Neuronal stem cell (in vitro differentiated cells): ENCODE data around the gene SELENOS.

Source experiments
- DNase-seq: peaks from one replicate; pipeline ENCODE4 v3.0.0-alpha.2; 2013; ENCODE audit warnings: low spot score
- H2AFZ ChIP-seq: one replicate; pipeline ENCODE4 v1.6.1; 2013; ENCODE audit warnings: mild to moderate bottlenecking, low read length, inconsistent platforms
- H2AK5ac ChIP-seq: 2 replicates; pipeline ENCODE4 v1.6.1; 2013; ENCODE audit warnings: low read depth, mild to moderate bottlenecking, inconsistent platforms, low read length, moderate library complexity, mixed read lengths
- H2BK120ac ChIP-seq: 2 replicates; pipeline ENCODE4 v1.6.1; 2013; ENCODE audit warnings: low read depth, mild to moderate bottlenecking, inconsistent platforms, low read length, moderate library complexity, mixed read lengths
- H2BK12ac ChIP-seq: one replicate; pipeline ENCODE4 v1.6.1; 2013; ENCODE audit warnings: low read length, inconsistent platforms
- H2BK15ac ChIP-seq: 2 replicates; pipeline ENCODE4 v1.6.1; 2013; ENCODE audit warnings: mild to moderate bottlenecking, low read length, inconsistent platforms, mixed read lengths
- H2BK5ac ChIP-seq: one replicate; pipeline ENCODE4 v1.6.1; 2013; ENCODE audit warnings: inconsistent platforms, mild to moderate bottlenecking, low read length, moderate library complexity
- H3K14ac ChIP-seq: one replicate; pipeline ENCODE4 v1.6.1; 2013; ENCODE audit warnings: low read length, inconsistent platforms
- H3K18ac ChIP-seq: 2 replicates; pipeline ENCODE4 v1.6.1; 2013; ENCODE audit warnings: low read length, inconsistent platforms
- H3K23ac ChIP-seq: 2 replicates; pipeline ENCODE4 v1.6.1; 2013; ENCODE audit warnings: low read depth, mild to moderate bottlenecking, mixed read lengths, low read length, inconsistent platforms; ENCODE audit not compliant: poor library complexity
- H3K27ac ChIP-seq: replicated peaks from 3 replicates; pipeline ENCODE4 v1.5.1; 2013; ENCODE audit warnings: low read length, inconsistent platforms
- H3K27me3 ChIP-seq, 3 experiments: 2 replicates each; pipeline ENCODE4 v1.6.1; 2013; ENCODE audit warnings: low read length in 3 of 3, mild to moderate bottlenecking in 2 of 3, inconsistent platforms in 1 of 3, low read depth in 1 of 3, mixed read lengths in 1 of 3, moderate library complexity in 1 of 3; ENCODE audit not compliant: control insufficient read depth in 3 of 3, insufficient read depth in 3 of 3
- H3K36me3 ChIP-seq, 2 donors: replicated peaks in 1 of 2; 2 replicates each; pipeline ENCODE4 v1.6.1; 2013; ENCODE audit warnings: low read length in 2 of 2; ENCODE audit not compliant: control insufficient read depth in 2 of 2, insufficient read depth in 2 of 2
- H3K4ac ChIP-seq: 2 replicates; pipeline ENCODE4 v1.6.1; 2013; ENCODE audit warnings: inconsistent platforms, mild to moderate bottlenecking, low read length, moderate library complexity
- H3K4me1 ChIP-seq, 2 donors: 1 replicate in 1 of 2; 2 replicates in 1 of 2; pipeline ENCODE4 v1.6.1; 2013; ENCODE audit warnings: low read length in 2 of 2, low read depth in 1 of 2; ENCODE audit not compliant: control insufficient read depth in 2 of 2, insufficient read depth in 1 of 2
- H3K4me2 ChIP-seq: one replicate; pipeline ENCODE4 v1.6.1; 2013; ENCODE audit warnings: mild to moderate bottlenecking, low read length, inconsistent platforms; ENCODE audit not compliant: insufficient read depth, poor library complexity, severe bottlenecking
- H3K4me3 ChIP-seq, 2 donors: 2 replicates each; pipeline ENCODE4 v1.5.1; 2013; ENCODE audit warnings: low read length in 2 of 2, mild to moderate bottlenecking in 2 of 2, inconsistent platforms in 1 of 2, moderate library complexity in 1 of 2
- H3K79me1 ChIP-seq: one replicate; pipeline ENCODE4 v1.6.1; 2013; ENCODE audit warnings: low read depth, mild to moderate bottlenecking, inconsistent platforms, low read length, moderate library complexity
- H3K9ac ChIP-seq: one replicate; pipeline ENCODE4 v1.6.1; 2013; ENCODE audit warnings: mild to moderate bottlenecking, low read depth, low read length, inconsistent platforms; ENCODE audit not compliant: poor library complexity
- H3K9me3 ChIP-seq, 2 donors: replicated peaks in 1 of 2; 2 replicates each; pipeline versions ENCODE3 to v1.6.1; 2013; ENCODE audit warnings: low read length in 2 of 2, mild to moderate bottlenecking in 2 of 2, inconsistent platforms in 1 of 2, low read depth in 1 of 2, mixed read lengths in 1 of 2, moderate library complexity in 1 of 2; ENCODE audit not compliant: control insufficient read depth in 2 of 2, insufficient read depth in 1 of 2
- H4K8ac ChIP-seq: one replicate; pipeline ENCODE4 v1.6.1; 2013; ENCODE audit warnings: low read depth, mild to moderate bottlenecking, inconsistent platforms, low read length, moderate library complexity
- H4K91ac ChIP-seq: one replicate; pipeline ENCODE4 v1.6.1; 2013; ENCODE audit warnings: low read length, low read depth, mild to moderate bottlenecking, inconsistent platforms; ENCODE audit not compliant: poor library complexity
- WGBS, 2 donors: extraction: QIAGEN DNeasy Blood & Tissue Kit; methylation state at CpG; one replicate each; pipeline ENCODE4 v1.1.7; 2013; ENCODE audit warnings: missing lambda C conversion rate in 2 of 2, mixed read lengths in 1 of 2; ENCODE audit not compliant: insufficient read length in 2 of 2, insufficient replicate concordance in 1 of 2; ENCODE audit errors: extremely low coverage in 2 of 2; 5-methylcytosine and 5-hydroxymethylcytosine counted together

SELENOS gene

GRCh38 chr15:101248274-101248673, 29.0 kb downstream of the SELENOS start:
- Histone ChIP-seq H3K9me3 (no peaks in the 10 kb centered on the region), H4K91ac (no peak overlapping the region), H3K4me3 (no peak overlapping the region), H2BK12ac (no peak overlapping the region), H3K4me2 (no peak overlapping the region), H3K4me1 (peaks cover 3 to 11% of the 10 kb centered on the region in 2 donors), H3K36me3 (peaks cover 2 to 54% of the 10 kb centered on the region in 2 donors), H3K18ac (no peak overlapping the region), H3K14ac (no peak overlapping the region), H3K23ac (no peak overlapping the region), H2AFZ (no peak overlapping the region), H4K8ac (no peak overlapping the region), H2BK120ac (no peak overlapping the region), H3K79me1 (peaks cover 14% of the 10 kb centered on the region), H3K4ac (no peak overlapping the region), H3K27me3 (peaks cover 0 to 5% (median 0%) of the 10 kb centered on the region in 3 experiments), H2AK5ac (no peak overlapping the region), H2BK15ac (no peak overlapping the region), H2BK5ac (no peak overlapping the region), H3K9ac (no peak overlapping the region), H3K27ac (no peak overlapping the region)
- no CpG with 5 or more reads among the region's 3 CpGs for WGBS, 2 donors
- no peak for DNase-seq

GRCh38 chr15:101246824-101247745, 30.2 kb downstream of the SELENOS start:
- Histone ChIP-seq H3K27ac (no peak overlapping the region), H3K36me3 (peaks cover 5 to 61% of the 10 kb centered on the region in 2 donors), H2BK12ac (no peak overlapping the region), H4K91ac (no peak overlapping the region), H2AK5ac (no peak overlapping the region), H2BK120ac (no peak overlapping the region), H4K8ac (no peak overlapping the region), H3K4me2 (no peak overlapping the region), H3K27me3 (peaks cover 0 to 5% (median 0%) of the 10 kb centered on the region in 3 experiments), H3K4me1 (peaks cover 3 to 16% of the 10 kb centered on the region in 2 donors), H3K14ac (no peak overlapping the region), H3K18ac (no peak overlapping the region), H3K4me3 (no peak overlapping the region), H2AFZ (no peak overlapping the region), H3K79me1 (peaks cover 18% of the 10 kb centered on the region), H3K23ac (no peak overlapping the region), H3K4ac (no peak overlapping the region), H2BK15ac (no peak overlapping the region), H2BK5ac (no peak overlapping the region), H3K9me3 (no peaks in the 10 kb centered on the region), H3K9ac (no peak overlapping the region)
- DNase-seq: no peak
- WGBS, 2 donors: no CpG with 5 or more reads among the region's 10 CpGs

GRCh38 chr15:101246391-101246790, 30.9 kb downstream of the SELENOS start:
- Histone ChIP-seq H2AK5ac (no peak overlapping the region), H4K91ac (no peak overlapping the region), H3K4ac (no peak overlapping the region), H3K4me2 (no peak overlapping the region), H2BK12ac (no peak overlapping the region), H3K9me3 (no peaks in the 10 kb centered on the region), H3K4me1 (peaks cover 3 to 16% of the 10 kb centered on the region in 2 donors), H3K79me1 (peaks cover 18% of the 10 kb centered on the region), H3K36me3 (peaks cover 5 to 68% of the 10 kb centered on the region in 2 donors), H3K23ac (no peak overlapping the region), H3K27ac (no peak overlapping the region), H4K8ac (no peak overlapping the region), H2BK5ac (no peak overlapping the region), H3K18ac (no peak overlapping the region), H3K14ac (no peak overlapping the region), H2BK15ac (no peak overlapping the region), H2BK120ac (no peak overlapping the region), H3K27me3 (peaks cover 0 to 5% (median 0%) of the 10 kb centered on the region in 3 experiments), H2AFZ (no peak overlapping the region), H3K4me3 (no peak overlapping the region), H3K9ac (no peak overlapping the region)
- no peak for DNase-seq
- no CpG with 5 or more reads among the region's 6 CpGs for WGBS, 2 donors

- H2BK5ac ChIP-seq: no peak overlapping the region
- H3K9me3 ChIP-seq: no peaks in the 10 kb centered on the region
- no peak overlapping the region for H3K4me2 ChIP-seq
- no peak overlapping the region for H3K9ac ChIP-seq
- no peak overlapping the region for H2AFZ ChIP-seq
- H2BK120ac ChIP-seq: no peak overlapping the region
- H3K18ac ChIP-seq: no peak overlapping the region
- peaks cover 3 to 11% of the 10 kb centered on the region in 2 donors for H3K4me1 ChIP-seq
- peaks cover 0 to 5% (median 0%) of the 10 kb centered on the region in 3 experiments for H3K27me3 ChIP-seq
- H4K8ac ChIP-seq: no peak overlapping the region
- H3K14ac ChIP-seq: no peak overlapping the region
- peaks cover 15% of the 10 kb centered on the region for H3K79me1 ChIP-seq
- H3K23ac ChIP-seq: no peak overlapping the region
- H4K91ac ChIP-seq: no peak overlapping the region
- H3K27ac ChIP-seq: no peak overlapping the region
- no peak overlapping the region for H2BK15ac ChIP-seq
- peaks cover 5 to 68% of the 10 kb centered on the region in 2 donors for H3K36me3 ChIP-seq
- no peak for DNase-seq
- WGBS, 2 donors: no CpG with 5 or more reads among the region's 14 CpGs
- no peak overlapping the region for H2BK12ac ChIP-seq
- H3K4me3 ChIP-seq: no peak overlapping the region
- H2AK5ac ChIP-seq: no peak overlapping the region
- no peak overlapping the region for H3K4ac ChIP-seq
Measured at GRCh38 chr15:101244889-101245668, 32.2 kb downstream of the SELENOS start.
